Aorta (tissue), 5 donors: ENCODE results near the gene LGI4. TPM values are rescaled to one million over a fixed set of nuclear protein-coding genes. Genes with fewer than 3 reads are reported as not detected.

Experiments used
- ATAC-seq: fragments of 200-7000 bp; cut with Tn5 transposase; one replicate; pipeline ENCODE4 v1.9.1; 2022; ENCODE audit warnings: moderate library complexity; ENCODE audit not compliant: low FRiP score
- DNase-seq, 2 donors: peaks; one replicate each; pipeline ENCODE4 v3.0.0-alpha.2; 2020
- H3K27ac ChIP-seq, 2 donors: one replicate each; pipeline ENCODE4 v1.5.1; 2013; ENCODE audit warnings: low read length in 2 of 2, mild to moderate bottlenecking in 2 of 2, moderate library complexity in 2 of 2, control low read depth in 1 of 2, inconsistent platforms in 1 of 2, low read depth in 1 of 2
- H3K27me3 ChIP-seq, 2 donors: one replicate each; pipeline ENCODE4 v1.6.1; 2013; ENCODE audit warnings: control low read depth in 1 of 2, low read length in 1 of 2, mild to moderate bottlenecking in 1 of 2, moderate library complexity in 1 of 2; ENCODE audit not compliant: insufficient read depth in 2 of 2, control insufficient read depth in 1 of 2
- H3K36me3 ChIP-seq, 2 donors: one replicate each; pipeline ENCODE4 v1.6.1; 2013; ENCODE audit warnings: control low read depth in 1 of 2, low read length in 1 of 2, mild to moderate bottlenecking in 1 of 2; ENCODE audit not compliant: insufficient read depth in 2 of 2, control insufficient read depth in 1 of 2
- H3K4me1 ChIP-seq, 2 donors: one replicate each; pipeline ENCODE4 v1.6.1; 2013; ENCODE audit warnings: low read length in 2 of 2, control low read depth in 1 of 2, mild to moderate bottlenecking in 1 of 2, moderate library complexity in 1 of 2; ENCODE audit not compliant: insufficient read depth in 2 of 2, control insufficient read depth in 1 of 2
- H3K4me3 ChIP-seq, 2 donors: one replicate each; pipeline ENCODE4 v1.5.1; 2013; ENCODE audit warnings: low read length in 2 of 2, control low read depth in 1 of 2, mild to moderate bottlenecking in 1 of 2
- H3K9me3 ChIP-seq: one replicate; pipeline ENCODE4 v1.6.1; 2013; ENCODE audit warnings: mild to moderate bottlenecking, low read length; ENCODE audit not compliant: control insufficient read depth
- WGBS, 2 donors: extraction: QIAGEN DNeasy Blood & Tissue Kit; methylation state at CpG; one replicate each; pipeline ENCODE4 v1.1.7; 2013; 5-methylcytosine and 5-hydroxymethylcytosine counted together
- intact Hi-C, 2 donors: fragments of 100-400 bp; cut with DNase I; formaldehyde crosslinking; loops; one replicate each; pipeline versions ENCODE4 v1.14.2 to v1.15.0; 2022
- polyA plus RNA-seq, 2 donors: library from polyadenylated mRNA; stranded (reverse); fragments of 200-250 nt; gene quantifications; one replicate each; pipeline ENCODE4 v1.2.3, GENCODE V29; 2013
- total RNA-seq, 2 donors: library from RNA; stranded (reverse); fragmentation: NEBNext Ultra II Directional; extraction: Animal tissue kit (Norgen Biotek cat#: 25700); gene quantifications; one replicate each; pipeline ENCODE4 v1.2.1, GENCODE V29; 2021
- donor health status: healthy with polysubstance abuse.
- donor health status: Bipolar disorder and iron deficiency.
- donor health status: DM: no; HTN: no; CAD: no.
- donor health status: DM: no; HTN: no; CAD: no.
- donor health status: DM: yes; HTN: yes; CAD: no.

The LGI4 gene
- total and polyA plus RNA-seq, 4 donors: 5.1 to 17.5 (median 16.2) TPM

DNA sequence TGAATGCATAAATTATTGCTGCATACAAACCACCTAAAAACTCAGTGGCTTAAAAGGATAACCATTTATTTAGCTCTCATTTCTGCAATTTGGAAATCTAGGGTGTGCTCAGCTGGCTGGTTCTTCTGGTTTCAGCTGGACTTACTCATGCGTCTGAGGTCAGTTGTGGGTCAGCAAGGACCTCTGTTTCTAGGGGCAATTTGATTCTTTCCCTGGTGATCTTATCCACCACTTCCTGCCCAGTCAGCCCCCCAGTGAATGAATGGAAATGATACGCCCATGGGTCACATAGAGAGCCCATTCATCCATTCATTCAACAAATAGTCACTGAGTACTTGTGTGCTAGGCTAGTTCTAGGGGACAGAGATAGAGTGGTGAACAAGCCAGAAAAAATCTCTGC lies 29.6 kb upstream of the LGI4 start:
- Histone ChIP-seq H3K4me3 (no peak overlapping the region), H3K27me3 (no peaks in the 10 kb centered on the region), H3K9me3 (peaks cover 18% of the 10 kb centered on the region), H3K36me3 (peaks cover 3 to 20% of the 10 kb centered on the region in 2 donors), H3K4me1 (no peaks in the 10 kb centered on the region), H3K27ac (no peak overlapping the region)
- DNase-seq (no peak), ATAC-seq (no peak)
- intact Hi-C loops: no loop called here
- 50 to 93% methylated on average over 2 of the region's 2 CpGs for WGBS, 2 donors

DNA sequence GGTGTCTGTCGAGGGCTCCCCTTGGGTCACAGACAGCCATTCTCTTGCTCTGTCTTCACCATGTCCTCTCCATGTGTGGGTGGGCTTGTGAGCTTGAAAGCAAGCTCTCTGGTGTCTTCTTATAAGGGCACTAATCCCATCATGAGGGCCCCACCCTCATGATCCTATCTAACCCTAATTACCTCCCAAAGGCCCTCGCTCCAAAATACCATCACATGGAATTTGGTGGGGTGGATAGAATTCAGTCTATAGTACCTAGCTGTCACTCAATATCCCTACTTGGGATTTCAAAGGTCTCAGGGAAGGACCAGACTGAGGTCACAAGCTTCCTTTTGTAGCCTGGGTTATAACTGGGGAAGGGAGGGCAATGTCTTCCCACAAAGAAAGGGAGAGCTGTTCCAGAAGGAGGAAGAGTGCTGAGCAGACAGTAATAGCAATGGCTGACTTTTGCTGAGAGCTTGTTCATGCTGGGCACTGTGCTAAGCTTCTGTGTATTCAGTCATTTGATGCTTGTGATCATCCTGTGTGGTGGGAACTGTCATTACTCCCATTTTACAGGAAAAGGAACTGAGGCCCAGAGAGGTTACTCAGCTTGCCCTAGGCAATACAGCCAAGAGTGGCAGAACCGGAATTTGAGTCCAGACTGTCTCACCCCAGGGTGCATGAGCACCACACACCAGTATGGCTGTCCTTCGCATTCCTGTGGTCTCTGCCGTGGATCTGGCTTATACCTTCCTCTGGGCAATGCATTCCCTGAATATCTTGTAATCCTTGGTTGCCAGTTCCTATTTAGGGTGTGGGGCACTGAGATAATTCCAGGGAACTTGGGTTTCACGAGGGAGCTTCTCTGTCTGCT lies 27.8 kb upstream of the LGI4 start:
- no peaks in the 10 kb centered on the region for H3K27me3 ChIP-seq
- DNase-seq (no peak), ATAC-seq (no peak)
- no peak overlapping the region for H3K4me3 ChIP-seq
- peaks cover 18% of the 10 kb centered on the region for H3K9me3 ChIP-seq
- H3K4me1 ChIP-seq: no peaks in the 10 kb centered on the region
- intact Hi-C loops: no loop called here
- no peak overlapping the region for H3K27ac ChIP-seq
- 83 to 89% methylated on average over 6 of the region's 6 CpGs for WGBS, 2 donors
- peaks cover 3 to 21% of the 10 kb centered on the region in 2 donors for H3K36me3 ChIP-seq

DNA sequence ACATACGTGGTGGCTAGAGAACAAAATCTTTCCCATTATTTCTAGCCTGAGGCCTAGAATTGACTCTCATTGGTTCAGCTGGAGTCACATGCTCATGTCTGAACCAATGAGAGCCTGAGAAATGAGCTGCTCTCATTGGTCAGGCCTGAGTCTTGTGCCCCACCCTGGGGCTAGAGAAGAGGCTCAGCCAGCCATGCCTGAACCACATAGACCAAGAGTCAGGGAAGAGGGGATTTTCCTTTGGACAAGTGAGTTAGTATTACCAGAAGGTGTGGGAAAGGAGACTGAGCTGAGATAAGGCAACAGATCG lies 26.5 kb upstream of the LGI4 start:
- Histone ChIP-seq H3K4me1 (no peaks in the 10 kb centered on the region), H3K27me3 (no peaks in the 10 kb centered on the region), H3K36me3 (peaks cover 3 to 16% of the 10 kb centered on the region in 2 donors), H3K27ac (no peak overlapping the region), H3K4me3 (no peak overlapping the region), H3K9me3 (peaks cover 14% of the 10 kb centered on the region)
- intact Hi-C loops: no loop called here
- WGBS, 2 donors: 91 to 94% methylated on average over 2 of the region's 2 CpGs
- ATAC-seq (no peak), DNase-seq (no peak)

DNA sequence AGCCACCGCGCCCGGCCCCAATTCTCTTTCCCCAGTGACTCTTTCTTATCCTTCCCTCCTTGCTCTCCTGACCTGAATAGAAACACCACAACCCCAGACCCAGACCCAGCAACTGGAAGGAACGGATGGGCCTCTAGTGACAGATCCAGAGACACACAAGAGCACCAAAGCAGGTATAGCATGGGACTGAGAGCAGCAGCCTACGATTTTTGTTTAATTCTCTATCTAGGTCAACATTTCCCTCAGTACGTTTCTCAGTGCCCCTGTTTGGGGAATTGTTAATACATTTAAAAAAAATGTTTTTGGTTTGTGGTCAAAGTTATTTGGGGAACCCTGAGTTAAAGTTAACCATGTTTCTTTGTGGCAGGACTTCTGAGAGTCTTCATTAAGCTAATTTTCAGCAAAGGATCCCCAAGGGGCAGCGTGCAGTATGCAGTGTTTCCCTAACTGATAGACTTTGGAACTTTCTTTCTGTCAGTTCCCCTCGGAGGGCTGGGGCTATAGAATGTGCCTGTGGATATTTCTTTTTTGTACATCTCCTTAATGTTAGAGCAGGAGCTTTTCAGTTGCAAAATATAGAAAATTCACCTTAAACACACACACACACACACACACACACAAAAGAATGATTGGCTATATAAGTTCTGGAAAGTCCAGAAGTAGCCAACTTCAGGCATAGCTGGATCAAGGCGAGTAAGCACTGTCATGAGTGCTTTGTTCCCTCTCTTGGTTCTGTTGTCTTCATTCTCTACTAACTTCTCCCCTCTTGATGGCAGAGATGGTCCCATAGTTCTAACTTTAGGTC lies 26.0 kb upstream of the LGI4 start:
- Histone ChIP-seq H3K9me3 (peaks cover 10% of the 10 kb centered on the region), H3K4me3 (no peak overlapping the region), H3K27me3 (no peaks in the 10 kb centered on the region), H3K4me1 (no peaks in the 10 kb centered on the region), H3K27ac (no peak overlapping the region), H3K36me3 (peaks cover 3 to 10% of the 10 kb centered on the region in 2 donors)
- WGBS, 2 donors: 86 to 87% methylated on average over 9 of the region's 9 CpGs
- DNase-seq (no peak), ATAC-seq (no peak)
- intact Hi-C loops: no loop called here

GRCh38 chr19:35159606-35160005 lies 24.7 kb upstream of the LGI4 start:
- ATAC-seq: no peak
- H3K27ac ChIP-seq: no peak overlapping the region
- H3K4me1 ChIP-seq: no peaks in the 10 kb centered on the region

GRCh38 chr19:35157431-35157830 lies 22.6 kb upstream of the LGI4 start:
- 97% methylated on average over 4 of the region's 4 CpGs for WGBS, 2 donors
- Histone ChIP-seq H3K27ac (no peak overlapping the region), H3K27me3 (no peaks in the 10 kb centered on the region), H3K4me1 (no peaks in the 10 kb centered on the region), H3K36me3 (peaks cover 0 to 3% of the 10 kb centered on the region in 2 donors), H3K4me3 (no peak overlapping the region), H3K9me3 (peaks cover 2% of the 10 kb centered on the region)
- DNase-seq (no peak), ATAC-seq (no peak)
- intact Hi-C loops: loop anchor here in 1 of 2 donors (5.0 kb wide), 1 partner anchor 565 kb away; no protein-coding TSS in a partner anchor

More at GRCh38 chr19:35159606-35160005, 24.7 kb upstream of the LGI4 start:
- WGBS, 2 donors: 84 to 90% methylated on average over 8 of the region's 8 CpGs
- no peak for DNase-seq
- H3K36me3 ChIP-seq: peaks cover 0 to 10% of the 10 kb centered on the region in 2 donors
- intact Hi-C loops: loop anchor here in 1 of 2 donors (5.0 kb wide), 1 partner anchor 563 kb away; no protein-coding TSS in a partner anchor
- no peaks in the 10 kb centered on the region for H3K27me3 ChIP-seq
- peaks cover 8% of the 10 kb centered on the region for H3K9me3 ChIP-seq
- no peak overlapping the region for H3K4me3 ChIP-seq

DNA sequence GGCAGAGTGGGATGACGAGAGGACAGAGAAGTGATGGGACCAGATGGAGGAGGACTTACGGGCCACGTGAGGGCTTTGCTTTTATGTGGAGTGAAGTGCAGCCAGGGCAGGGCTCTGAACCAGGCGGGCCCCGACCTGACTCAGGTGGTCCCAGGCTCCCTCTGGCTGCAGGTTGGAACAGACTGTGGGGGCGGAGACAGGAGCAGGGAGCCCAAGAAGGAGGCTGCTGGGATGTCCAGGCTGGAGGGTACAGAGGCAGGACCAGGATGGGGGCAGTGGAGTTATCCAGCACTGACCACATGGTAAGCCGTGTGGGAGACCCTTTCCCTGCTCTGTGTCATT lies 21.8 kb upstream of the LGI4 start:
- Histone ChIP-seq H3K4me3 (no peak overlapping the region), H3K36me3 (peaks cover 0 to 3% of the 10 kb centered on the region in 2 donors), H3K27ac (no peak overlapping the region), H3K27me3 (no peaks in the 10 kb centered on the region), H3K4me1 (no peaks in the 10 kb centered on the region), H3K9me3 (no peaks in the 10 kb centered on the region)
- intact Hi-C loops: loop anchor here in 1 of 2 donors (5.0 kb wide), 1 partner anchor 566 kb away; no protein-coding TSS in a partner anchor
- ATAC-seq: no peak
- 66 to 82% methylated on average over 7 of the region's 7 CpGs for WGBS, 2 donors
- DNase-seq: no peak

- Histone ChIP-seq H3K4me1 (no peaks in the 10 kb centered on the region), H3K9me3 (no peaks in the 10 kb centered on the region), H3K36me3 (peaks cover 0 to 2% of the 10 kb centered on the region in 2 donors), H3K27ac (no peak overlapping the region), H3K4me3 (no peak overlapping the region), H3K27me3 (no peaks in the 10 kb centered on the region)
- intact Hi-C loops: loop anchor here in 1 of 2 donors (5.0 kb wide), 1 partner anchor 566 kb away; no protein-coding TSS in a partner anchor
- 90 to 91% methylated on average over 6 of the region's 6 CpGs for WGBS, 2 donors
- ATAC-seq: no peak
- DNase-seq: no peak
Measured at GRCh38 chr19:35155981-35156672, 21.3 kb upstream of the LGI4 start.
